A549 treated with RU486 at 1 μM for 4 hours (cell line): ENCODE data around the gene BICD1. TPM values are rescaled to one million over a fixed set of nuclear protein-coding genes. Genes with fewer than 3 reads are reported as not detected.

Experiments used
- total RNA-seq: library from RNA; stranded (reverse); fragments of 200-300 nt; extraction: Qiagen RNA extraction; gene quantifications from 5 replicates; pipeline ENCODE4 v1.2.3, GENCODE V29; 2022; ENCODE audit warnings: low read depth

Gene BICD1
- total RNA-seq: 16.1 to 18.9 TPM (median 17.4 TPM) in 5 replicates

GRCh38 chr12:32106517-32107358, at the start of gene BICD1:
TSS of gene BICD1 (plus strand) at chr12:32106847. CDS start at chr12:32107332, 485 bp downstream.

DNA sequence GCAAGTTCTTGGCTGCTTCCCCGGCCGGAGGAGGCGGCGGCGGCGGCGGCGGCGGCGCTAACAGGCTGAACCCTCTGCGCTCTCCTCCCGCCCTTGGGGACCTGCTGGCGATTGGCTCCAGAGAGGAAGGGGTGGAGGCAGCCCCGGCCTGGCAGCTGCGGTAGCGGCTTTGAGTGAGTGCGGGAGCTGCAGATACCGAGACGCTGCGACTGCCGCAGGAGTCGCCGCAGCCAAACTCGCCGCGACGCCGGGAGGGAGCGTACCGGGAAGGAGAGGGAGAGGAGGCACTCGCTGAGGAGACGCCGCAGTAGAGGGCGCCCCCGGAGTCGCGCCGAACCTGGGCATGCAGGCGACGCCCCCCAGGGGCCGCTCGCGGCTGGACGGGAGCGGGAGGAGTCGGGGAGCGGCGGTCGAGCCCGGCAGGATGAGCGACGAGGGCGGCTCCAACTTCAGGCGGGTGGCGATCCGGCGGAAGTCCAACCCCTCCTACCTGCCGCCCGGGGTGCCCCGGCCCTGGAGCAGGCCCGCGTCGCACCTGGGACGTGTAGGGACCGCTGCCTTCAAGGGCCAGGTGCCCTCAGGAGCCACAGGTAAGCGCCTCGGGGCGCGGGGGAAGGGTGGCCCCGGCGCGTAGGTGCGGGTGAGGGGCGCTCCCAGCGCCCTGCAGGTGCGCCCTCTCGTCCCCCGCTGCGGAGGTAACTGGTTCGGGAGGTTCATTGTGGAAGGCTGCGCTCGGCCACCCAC, 292.9 kb downstream of the BICD1 start, which contains the start of gene FGD4:
Gene FGD4, plus strand, starts transcription at position 189 of the 744 bp plus-strand sequence.

Other genes starting within 250 kb of the BICD1 start
- 11.7 to 26.2 TPM (median 21.8 TPM) in 5 replicates for gene RESF1, start 147.4 kb upstream of the BICD1 start, total RNA-seq